H9 (cell line): Measurements from ENCODE around the gene BPIFB6. TPM values are rescaled to one million over a fixed set of nuclear protein-coding genes. Genes with fewer than 3 reads are reported as not detected.

ENCODE experiments used
- DNase-seq: peaks from one replicate; pipeline ENCODE4 v3.0.0-alpha.2; 2017
- H2AFZ ChIP-seq: one replicate; pipeline ENCODE4 v1.6.1; 2013; ENCODE audit warnings: mild to moderate bottlenecking, low read length, control low read depth, moderate library complexity
- H2AK5ac ChIP-seq: 2 replicates; pipeline ENCODE4 v1.6.1; 2013; ENCODE audit warnings: low read length, control low read depth, mixed read lengths; ENCODE audit not compliant: insufficient read length
- H2BK120ac ChIP-seq: one replicate; pipeline ENCODE4 v1.6.1; 2013; ENCODE audit warnings: low read depth, mild to moderate bottlenecking, low read length, control low read depth, inconsistent platforms; ENCODE audit not compliant: poor library complexity, severe bottlenecking
- H2BK12ac ChIP-seq: 2 replicates; pipeline ENCODE4 v1.6.1; 2013; ENCODE audit warnings: low read length, control low read depth, mixed read lengths, low read depth; ENCODE audit not compliant: insufficient read length
- H2BK15ac ChIP-seq: 2 replicates; pipeline ENCODE4 v1.6.1; 2013; ENCODE audit warnings: low read depth, low read length, control low read depth
- H2BK20ac ChIP-seq: one replicate; pipeline ENCODE4 v1.6.1; 2013; ENCODE audit warnings: low read depth, mild to moderate bottlenecking, low read length, control low read depth, inconsistent platforms; ENCODE audit not compliant: poor library complexity, severe bottlenecking
- H2BK5ac ChIP-seq: 2 replicates; pipeline ENCODE4 v1.6.1; 2013; ENCODE audit warnings: low read length, control low read depth, mixed read lengths; ENCODE audit not compliant: insufficient read length
- H3K14ac ChIP-seq: 2 replicates; pipeline ENCODE4 v1.6.1; 2013; ENCODE audit warnings: low read length, control low read depth; ENCODE audit not compliant: insufficient read depth
- H3K18ac ChIP-seq: 2 replicates; pipeline ENCODE4 v1.6.1; 2013; ENCODE audit warnings: low read depth, mild to moderate bottlenecking, mixed read lengths, low read length, control low read depth; ENCODE audit not compliant: insufficient read length
- H3K23ac ChIP-seq: 2 replicates; pipeline ENCODE4 v1.6.1; 2013; ENCODE audit warnings: low read length, control low read depth, mixed read lengths, low read depth; ENCODE audit not compliant: insufficient read length
- H3K23me2 ChIP-seq: 2 replicates; pipeline ENCODE4 v1.6.1; 2013; ENCODE audit warnings: low read depth, mild to moderate bottlenecking, mixed read lengths, low read length, control low read depth; ENCODE audit not compliant: insufficient read length, poor library complexity, severe bottlenecking
- H3K27ac ChIP-seq: 2 replicates; pipeline ENCODE4 v1.5.1; 2013; ENCODE audit warnings: low read length, control low read depth, mixed read lengths, low read depth; ENCODE audit not compliant: insufficient read length
- H3K27me3 ChIP-seq: 2 replicates; pipeline ENCODE4 v1.6.1; 2013; ENCODE audit warnings: low read length, control low read depth, inconsistent platforms; ENCODE audit not compliant: insufficient read depth
- H3K4ac ChIP-seq: 2 replicates; pipeline ENCODE4 v1.6.1; 2013; ENCODE audit warnings: low read depth, mild to moderate bottlenecking, control low read depth, inconsistent platforms, low read length, moderate library complexity
- H3K4me1 ChIP-seq: 2 replicates; pipeline ENCODE4 v1.6.1; 2013; ENCODE audit warnings: low read length, control low read depth, inconsistent platforms; ENCODE audit not compliant: insufficient read depth
- H3K4me2 ChIP-seq: 2 replicates; pipeline ENCODE4 v1.6.1; 2013; ENCODE audit warnings: low read length, control low read depth, mixed read lengths; ENCODE audit not compliant: insufficient read length, insufficient read depth
- H3K56ac ChIP-seq: 2 replicates; pipeline ENCODE4 v1.6.1; 2013; ENCODE audit warnings: low read depth, mild to moderate bottlenecking, mixed read lengths, low read length, control low read depth; ENCODE audit not compliant: insufficient read length
- H3K79me1 ChIP-seq: 2 replicates; pipeline ENCODE4 v1.6.1; 2013; ENCODE audit warnings: low read depth, mild to moderate bottlenecking, moderate library complexity, low read length, control low read depth, inconsistent platforms; ENCODE audit not compliant: insufficient read depth, poor library complexity, severe bottlenecking
- H3K79me2 ChIP-seq: 2 replicates; pipeline ENCODE4 v1.6.1; 2013; ENCODE audit warnings: low read length, control low read depth, inconsistent platforms; ENCODE audit not compliant: insufficient read depth
- H3K9ac ChIP-seq: 2 replicates; pipeline ENCODE4 v1.6.1; 2013; ENCODE audit warnings: low read length, control low read depth, mixed read lengths; ENCODE audit not compliant: insufficient read length; ENCODE audit errors: extremely low read depth
- H3K9me3 ChIP-seq: one replicate; pipeline ENCODE4 v1.6.1; 2013; ENCODE audit warnings: low read depth, low read length, inconsistent platforms; ENCODE audit not compliant: control insufficient read depth
- H3T11ph ChIP-seq: one replicate; pipeline ENCODE4 v1.6.1; 2013; ENCODE audit warnings: mild to moderate bottlenecking, low read length, control low read depth, inconsistent platforms
- H4K20me1 ChIP-seq: one replicate; pipeline ENCODE4 v1.6.1; 2013; ENCODE audit not compliant: control insufficient read depth, insufficient read length, insufficient read depth
- H4K5ac ChIP-seq: 2 replicates; pipeline ENCODE4 v1.6.1; 2013; ENCODE audit warnings: low read depth, mild to moderate bottlenecking, mixed read lengths, low read length, control low read depth; ENCODE audit not compliant: insufficient read length
- H4K8ac ChIP-seq: replicated peaks from 2 replicates; pipeline ENCODE4 v1.6.1; 2013; ENCODE audit warnings: low read length, control low read depth, mixed read lengths, low read depth; ENCODE audit not compliant: insufficient read length
- H4K91ac ChIP-seq: 2 replicates; pipeline ENCODE4 v1.6.1; 2013; ENCODE audit warnings: low read depth, mild to moderate bottlenecking, moderate library complexity, mixed read lengths, low read length, control low read depth; ENCODE audit not compliant: insufficient read length
- H3K27ac Mint-ChIP-seq, 3 experiments: 2 replicates in 2 of 3; 3 replicates in 1 of 3; pipeline ENCODE4 v1.8.0; 2020 to 2021; ENCODE audit warnings: mixed read lengths in 3 of 3, mild to moderate bottlenecking in 1 of 3, moderate library complexity in 1 of 3
- H3K27me3 Mint-ChIP-seq: 2 replicates; pipeline ENCODE4 v1.8.0; 2021; ENCODE audit warnings: low read depth, mild to moderate bottlenecking, moderate library complexity, mixed read lengths
- H3K36me3 Mint-ChIP-seq, 3 experiments: 2 replicates in 2 of 3; 3 replicates in 1 of 3; pipeline ENCODE4 v1.8.0; 2020 to 2021; ENCODE audit warnings: low read depth in 3 of 3, mixed read lengths in 3 of 3; ENCODE audit not compliant: insufficient read depth in 1 of 3
- H3K4me1 Mint-ChIP-seq, 2 experiments: 2 replicates each; pipeline ENCODE4 v1.8.0; 2020; ENCODE audit warnings: mixed read lengths in 2 of 2
- H3K4me3 Mint-ChIP-seq, 2 experiments: 2 replicates in 1 of 2; 3 replicates in 1 of 2; pipeline ENCODE4 v1.8.0; 2020 to 2021; ENCODE audit warnings: mild to moderate bottlenecking in 2 of 2, mixed read lengths in 2 of 2, moderate library complexity in 1 of 2
- H3K9me3 Mint-ChIP-seq, 2 experiments: 2 replicates in 1 of 2; 3 replicates in 1 of 2; pipeline ENCODE4 v1.8.0; 2020; ENCODE audit warnings: mild to moderate bottlenecking in 2 of 2, mixed read lengths in 2 of 2, moderate library complexity in 1 of 2
- CTCF ChIP-seq: fragments of 200-600 bp; sonication (generic); conservative IDR thresholded peaks from 3 replicates; pipeline ENCODE4 v1.8.0; 2021; ENCODE audit warnings: antibody characterized with exemption, mild to moderate bottlenecking
- WGBS: extraction: QIAGEN DNeasy Blood & Tissue Kit; methylation state at CpG from one replicate; pipeline ENCODE4 v1.1.7; 2013; ENCODE audit warnings: missing lambda C conversion rate, low lambda C conversion rate, mixed read lengths; ENCODE audit not compliant: insufficient read length; ENCODE audit errors: extremely low coverage; 5-methylcytosine and 5-hydroxymethylcytosine counted together
- total RNA-seq: library from RNA; stranded (reverse); gene quantifications from 2 replicates; pipeline ENCODE4 v1.2.1, GENCODE V29; 2021

Gene BPIFB6
- total RNA-seq, 1 experiment from 2014 or later: not detected

GRCh38 chr20:33023439-33024242, 7.8 kb upstream of the BPIFB6 start:
- WGBS: no CpG with 5 or more reads among the region's 6 CpGs
- Mint-ChIP-seq H3K4me1 (peaks cover 2 to 3% of the 10 kb centered on the region in 2 experiments; a peak in 3 of 4 replicates), H3K27ac (no peak overlapping the region), H3K27me3 (peaks cover 6% of the 10 kb centered on the region), H3K9me3 (no peaks in the 10 kb centered on the region), H3K4me3 (no peak overlapping the region), H3K36me3 (no peaks in the 10 kb centered on the region)
- no peak for TF ChIP-seq CTCF
- H3K56ac ChIP-seq: no peak overlapping the region
- H2AFZ ChIP-seq: no peak overlapping the region
- H3K23ac ChIP-seq: no peak overlapping the region
- H3K79me1 ChIP-seq: no peaks in the 10 kb centered on the region
- no peak overlapping the region for H3K4ac ChIP-seq
- H2BK120ac ChIP-seq: no peak overlapping the region
- H3K4me1 ChIP-seq: no peaks in the 10 kb centered on the region
- H4K20me1 ChIP-seq: no peaks in the 10 kb centered on the region
- no peak overlapping the region for H2BK15ac ChIP-seq
- H3K79me2 ChIP-seq: no peaks in the 10 kb centered on the region
- no peak overlapping the region for H4K91ac ChIP-seq
- no peak overlapping the region for H2BK20ac ChIP-seq
- H3T11ph ChIP-seq: no peak overlapping the region
- no peaks in the 10 kb centered on the region for H3K27me3 ChIP-seq
- H3K18ac ChIP-seq: no peak overlapping the region
- H3K9ac ChIP-seq: no peak overlapping the region
- no peak overlapping the region for H2BK5ac ChIP-seq
- H4K8ac ChIP-seq: no peak overlapping the region
- no peak overlapping the region for H2AK5ac ChIP-seq
- H3K23me2 ChIP-seq: no peaks in the 10 kb centered on the region
- no peak overlapping the region for H2BK12ac ChIP-seq
- no peaks in the 10 kb centered on the region for H3K9me3 ChIP-seq
- H3K4me2 ChIP-seq: no peak overlapping the region
- no peak overlapping the region for H3K14ac ChIP-seq
- H4K5ac ChIP-seq: no peak overlapping the region
- no peak overlapping the region for H3K27ac ChIP-seq
- DNase-seq: no peak
